ENCODE results near the gene FRMD3.

DNA sequence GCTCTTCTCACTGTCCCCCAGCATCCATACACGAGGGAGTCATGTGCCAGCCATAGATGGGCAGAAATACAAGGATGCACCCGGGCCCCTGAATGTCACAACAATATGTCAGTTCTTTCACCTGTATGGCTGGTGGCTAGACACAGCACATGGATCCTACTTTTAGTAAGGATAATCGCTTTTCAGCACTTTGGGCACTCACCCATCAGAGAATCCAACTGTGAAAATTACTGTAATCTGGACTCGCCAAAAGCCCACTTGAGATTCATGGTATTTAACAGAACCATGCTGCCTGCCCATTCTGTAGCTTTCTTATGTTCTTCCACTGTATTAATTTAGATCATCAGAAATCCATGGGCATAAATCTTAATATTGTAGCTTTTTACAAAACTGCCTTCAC is 124.8 kb downstream of the FRMD3 start:
- TF ChIP-seq CTCF (IDR thresholded peaks at IDR 0.05; ENCODE audit: low read depth, low read length, missing input control): no peak
- no peak for TF ChIP-seq REST (IDR thresholded peaks at IDR 0.05)
- TF ChIP-seq TAF1 (conservative IDR thresholded peaks at IDR 0.05): no peak
- TF ChIP-seq SP1 (IDR thresholded peaks at IDR 0.05): no peak
- no peak for TF ChIP-seq JUND (IDR thresholded peaks at IDR 0.05)
- TF ChIP-seq RXRA (IDR thresholded peaks at IDR 0.05): no peak
- TF ChIP-seq ZBTB33 (IDR thresholded peaks at IDR 0.05): no peak
- no peak for TF ChIP-seq ATF3 (IDR thresholded peaks at IDR 0.05)
- TF ChIP-seq GABPA (IDR thresholded peaks at IDR 0.05 in 1 of 2, conservative IDR thresholded peaks at IDR 0.05 in 1 of 2): no peak
- no peak for TF ChIP-seq YY1 (IDR thresholded peaks at IDR 0.05)
- TF ChIP-seq EGR1 (IDR thresholded peaks at IDR 0.05; ENCODE audit: low read depth in 2 of 2): no peak
- TF ChIP-seq MAX (IDR thresholded peaks at IDR 0.05): no peak
